ENCODE results near the gene LAMA1.

DNA sequence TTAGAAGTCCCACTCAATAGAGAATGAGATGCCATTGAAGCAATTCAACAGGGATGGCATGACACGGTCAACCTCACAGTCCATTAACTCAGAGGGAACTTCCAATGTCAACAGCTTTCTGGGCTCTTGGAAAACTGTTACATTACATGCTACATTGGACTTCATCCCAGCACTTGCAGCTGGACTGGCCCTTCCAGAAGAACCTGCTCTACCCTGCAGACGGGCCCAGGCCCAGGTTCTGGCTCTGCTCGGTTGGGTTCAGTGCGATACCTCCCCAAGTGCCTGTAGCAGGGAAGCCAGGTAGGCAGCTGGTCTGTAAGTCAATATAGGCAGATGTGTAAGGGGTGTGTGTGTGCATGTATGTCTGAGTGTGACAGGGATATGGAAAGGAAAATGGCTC lies 12.9 kb downstream of the LAMA1 start:
- TF ChIP-seq, protein P1, sequence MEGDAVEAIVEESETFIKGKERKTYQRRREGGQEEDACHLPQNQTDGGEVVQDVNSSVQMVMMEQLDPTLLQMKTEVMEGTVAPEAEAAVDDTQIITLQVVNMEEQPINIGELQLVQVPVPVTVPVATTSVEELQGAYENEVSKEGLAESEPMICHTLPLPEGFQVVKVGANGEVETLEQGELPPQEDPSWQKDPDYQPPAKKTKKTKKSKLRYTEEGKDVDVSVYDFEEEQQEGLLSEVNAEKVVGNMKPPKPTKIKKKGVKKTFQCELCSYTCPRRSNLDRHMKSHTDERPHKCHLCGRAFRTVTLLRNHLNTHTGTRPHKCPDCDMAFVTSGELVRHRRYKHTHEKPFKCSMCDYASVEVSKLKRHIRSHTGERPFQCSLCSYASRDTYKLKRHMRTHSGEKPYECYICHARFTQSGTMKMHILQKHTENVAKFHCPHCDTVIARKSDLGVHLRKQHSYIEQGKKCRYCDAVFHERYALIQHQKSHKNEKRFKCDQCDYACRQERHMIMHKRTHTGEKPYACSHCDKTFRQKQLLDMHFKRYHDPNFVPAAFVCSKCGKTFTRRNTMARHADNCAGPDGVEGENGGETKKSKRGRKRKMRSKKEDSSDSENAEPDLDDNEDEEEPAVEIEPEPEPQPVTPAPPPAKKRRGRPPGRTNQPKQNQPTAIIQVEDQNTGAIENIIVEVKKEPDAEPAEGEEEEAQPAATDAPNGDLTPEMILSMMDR (IDR thresholded peaks at IDR 0.05), result no peak
- no peak for TF ChIP-seq POLR2A (IDR thresholded peaks at IDR 0.05)
